HFFc6 (cell line): ENCODE measurements around the gene PACSIN3. TPM values are rescaled to one million over a fixed set of nuclear protein-coding genes. Genes with fewer than 3 reads are reported as not detected.
"Not testable (repeated sequence)": the region's sequence is repeated elsewhere in the genome, so short reads cannot be mapped to it uniquely, and the experiment has no call there.

Source experiments
- DNase-seq: peaks from one replicate; pipeline ENCODE4 v3.0.0-alpha.2; 2018
- H3K27ac Mint-ChIP-seq: 2 replicates; pipeline ENCODE4 v1.8.0; 2020; ENCODE audit warnings: mild to moderate bottlenecking, mixed read lengths
- H3K27me3 Mint-ChIP-seq: 2 replicates; pipeline ENCODE4 v1.8.0; 2021; ENCODE audit warnings: mild to moderate bottlenecking, moderate library complexity, mixed read lengths; ENCODE audit not compliant: insufficient read depth
- H3K36me3 Mint-ChIP-seq: 2 replicates; pipeline ENCODE4 v1.8.0; 2021; ENCODE audit warnings: low read depth, mixed read lengths
- H3K4me1 Mint-ChIP-seq: 2 replicates; pipeline ENCODE4 v1.8.0; 2020; ENCODE audit warnings: low read depth, mixed read lengths
- H3K4me3 Mint-ChIP-seq: 2 replicates; pipeline ENCODE4 v1.8.0; 2020; ENCODE audit warnings: mild to moderate bottlenecking, moderate library complexity, mixed read lengths
- H3K9me3 Mint-ChIP-seq: 2 replicates; pipeline ENCODE4 v1.8.0; 2020; ENCODE audit warnings: mild to moderate bottlenecking, mixed read lengths
- CTCF ChIP-seq: fragments of 200-600 bp; sonication (generic); IDR thresholded peaks from 2 replicates; pipeline ENCODE4 v1.5.0; 2021; ENCODE audit warnings: antibody characterized with exemption, mild to moderate bottlenecking
- total RNA-seq, 6 experiments: library from RNA; stranded (reverse); fragmentation: NEBNext Ultra II Directional; extraction: Animal tissue kit (Norgen Biotek cat#: 25700); gene quantifications; 2 replicates in 1 of 6; 3 replicates in 5 of 6; pipeline ENCODE4 v1.2.3, GENCODE V29; 2021

The PACSIN3 gene
- total RNA-seq, 6 experiments from 2014 or later = 10.3 to 30.9 (median 22.1) TPM

- Mint-ChIP-seq H3K36me3 (no peaks in the 10 kb centered on the region), H3K4me3 (peak overlapping the region; percentile 26; the same call in 1 of the 2 replicates), H3K27ac (peak overlapping the region; percentile 66), H3K27me3 (peaks cover 3% of the 10 kb centered on the region), H3K9me3 (no peaks in the 10 kb centered on the region), H3K4me1 (peaks cover 12% of the 10 kb centered on the region)
- TF ChIP-seq CTCF = no peak
- peak; percentile 75 for DNase-seq
Observed at GRCh38 chr11:47204637-47204989, 18.4 kb upstream of the PACSIN3 start.

- TF ChIP-seq CTCF = no peak
- peaks cover 12% of the 10 kb centered on the region for H3K4me1 Mint-ChIP-seq
- H3K27me3 Mint-ChIP-seq = peaks cover 3% of the 10 kb centered on the region
- H3K36me3 Mint-ChIP-seq = no peaks in the 10 kb centered on the region
- no peak overlapping the region for H3K4me3 Mint-ChIP-seq
- no peak for DNase-seq
- H3K9me3 Mint-ChIP-seq = no peaks in the 10 kb centered on the region
- H3K27ac Mint-ChIP-seq = no peak overlapping the region
Observed at GRCh38 chr11:47202576-47202975, 16.3 kb upstream of the PACSIN3 start.

- H3K4me3 Mint-ChIP-seq = no peak overlapping the region
- no peaks in the 10 kb centered on the region for H3K36me3 Mint-ChIP-seq
- no peak for TF ChIP-seq CTCF
- H3K9me3 Mint-ChIP-seq = no peaks in the 10 kb centered on the region
- H3K27me3 Mint-ChIP-seq = peaks cover 1% of the 10 kb centered on the region; the same call in 1 of the 2 replicates
- H3K4me1 Mint-ChIP-seq = peaks cover 12% of the 10 kb centered on the region
- no peak for DNase-seq
- H3K27ac Mint-ChIP-seq = no peak overlapping the region
Observed at GRCh38 chr11:47201015-47201414, 14.8 kb upstream of the PACSIN3 start.

- DNase-seq, H3K27ac Mint-ChIP-seq, H3K9me3 Mint-ChIP-seq, H3K4me3 Mint-ChIP-seq, H3K27me3 Mint-ChIP-seq, H3K36me3 Mint-ChIP-seq: not testable (repeated sequence)
- peaks cover 15% of the 10 kb centered on the region for H3K4me1 Mint-ChIP-seq
Observed at GRCh38 chr11:47198161-47198560, 11.9 kb upstream of the PACSIN3 start.

- Mint-ChIP-seq H3K27ac (no peak overlapping the region), H3K4me3 (no peak overlapping the region), H3K36me3 (no peaks in the 10 kb centered on the region), H3K27me3 (no peaks in the 10 kb centered on the region; the same call in 1 of the 2 replicates), H3K9me3 (no peaks in the 10 kb centered on the region), H3K4me1 (peaks cover 51% of the 10 kb centered on the region)
- no peak for TF ChIP-seq CTCF
- DNase-seq = no peak
Observed at GRCh38 chr11:47192111-47192510, 5.9 kb upstream of the PACSIN3 start.

GRCh38 chr11:47191137-47191536, 4.9 kb upstream of the PACSIN3 start:
- H3K4me3 Mint-ChIP-seq = peak overlapping the region; percentile 37; the same call in 1 of the 2 replicates
- H3K27me3 Mint-ChIP-seq, H3K9me3 Mint-ChIP-seq, H3K27ac Mint-ChIP-seq, H3K36me3 Mint-ChIP-seq: not testable (repeated sequence)
- DNase-seq = peak; percentile 54
- H3K4me1 Mint-ChIP-seq = peaks cover 51% of the 10 kb centered on the region
